CD4-positive, alpha-beta T cell (primary cell): ENCODE data around the gene PIP5K1C. TPM values are rescaled to one million over a fixed set of nuclear protein-coding genes. Genes with fewer than 3 reads are reported as not detected.
A peak's percentile ranks its signal among the peaks of the same experiment; 100 is the strongest.

Source experiments
- ATAC-seq: fragments of 200-7000 bp; cut with Tn5 transposase; one replicate; pipeline ENCODE4 v1.10.0; 2022; ENCODE audit warnings: mild to moderate bottlenecking; ENCODE audit not compliant: poor library complexity
- CTCF ChIA-PET: fragments of 350-600 bp; sonication (Branson Sonifier 250); formaldehyde crosslinking; loops from one replicate; lab custom pipeline; 2021; ENCODE audit warnings: antibody characterized with exemption, inconsistent platforms; lab: Charles Lee
- POLR2A ChIA-PET: fragments of 350-600 bp; sonication (Branson Sonifier 250); formaldehyde crosslinking; loops from one replicate; lab custom pipeline; 2021; ENCODE audit warnings: antibody characterized with exemption, inconsistent platforms; lab: Charles Lee
- DNase-seq, 14 experiments: peaks; one replicate each; pipeline ENCODE4 v3.0.0-alpha.2; 2013 to 2020; ENCODE audit warnings: mixed read lengths in 2 of 14
- H3K27ac ChIP-seq, 2 donors: one replicate each; pipeline versions ENCODE4 v1.5.1 to v1.7.0; 2013; ENCODE audit warnings: low read length in 2 of 2, low read depth in 1 of 2, mild to moderate bottlenecking in 1 of 2
- H3K27me3 ChIP-seq, 2 experiments: 1 replicate in 1 of 2; 2 replicates in 1 of 2; pipeline versions ENCODE4 v1.6.1 to v1.7.0; 2013; ENCODE audit warnings: low read length in 2 of 2, control low read depth in 1 of 2, mild to moderate bottlenecking in 1 of 2, moderate library complexity in 1 of 2; ENCODE audit not compliant: insufficient read depth in 2 of 2, control insufficient read depth in 1 of 2
- H3K36me3 ChIP-seq: one replicate; pipeline ENCODE4 v1.6.1; 2013; ENCODE audit warnings: low read length, control low read depth; ENCODE audit not compliant: insufficient read depth
- H3K4me1 ChIP-seq: one replicate; pipeline ENCODE4 v1.6.1; 2013; ENCODE audit warnings: low read length, control low read depth; ENCODE audit not compliant: insufficient read depth
- H3K4me3 ChIP-seq: one replicate; pipeline ENCODE4 v1.5.1; 2013; ENCODE audit warnings: mild to moderate bottlenecking, low read length, moderate library complexity
- H3K9me3 ChIP-seq, 2 experiments: 1 replicate in 1 of 2; 2 replicates in 1 of 2; pipeline versions ENCODE4 v1.6.1 to v1.7.0; 2013; ENCODE audit warnings: low read length in 2 of 2, mild to moderate bottlenecking in 2 of 2, control low read depth in 1 of 2, moderate library complexity in 1 of 2; ENCODE audit not compliant: control insufficient read depth in 1 of 2, insufficient read depth in 1 of 2
- H3K27ac Mint-ChIP-seq: one replicate; pipeline ENCODE4 v1.8.0; 2020; ENCODE audit warnings: mixed read lengths
- H3K27me3 Mint-ChIP-seq: one replicate; pipeline ENCODE4 v1.8.0; 2021; ENCODE audit warnings: mixed read lengths
- H3K36me3 Mint-ChIP-seq: one replicate; pipeline ENCODE4 v1.8.0; 2021; ENCODE audit warnings: low read depth, mixed read lengths
- H3K4me1 Mint-ChIP-seq: one replicate; pipeline ENCODE4 v1.8.0; 2021; ENCODE audit warnings: low read depth, mixed read lengths
- H3K4me3 Mint-ChIP-seq: one replicate; pipeline ENCODE4 v1.8.0; 2020; ENCODE audit warnings: mild to moderate bottlenecking, mixed read lengths
- H3K9me3 Mint-ChIP-seq: one replicate; pipeline ENCODE4 v1.8.0; 2020; ENCODE audit warnings: mixed read lengths
- CTCF ChIP-seq: fragments of 200-600 bp; IDR thresholded peaks from one replicate; pipeline ENCODE4 v1.8.0; 2022; ENCODE audit warnings: antibody characterized with exemption, mild to moderate bottlenecking
- intact Hi-C, 2 experiments: fragments of 100-400 bp; cut with DNase I in 1 of 2; cut with micrococcal nuclease in 1 of 2; formaldehyde crosslinking; loops; one replicate each; pipeline versions ENCODE4 v1.15.1 to v1.9.0; 2023 to 2025; cut with DNase I, micrococcal nuclease
- total RNA-seq, 174 experiments: library from RNA in 2 of 174; stranded (reverse) in 2 of 174; gene quantifications; one replicate each; pipeline ENCODE4 v1.2.3 and lab custom pipeline; 2021 to 2026

PIP5K1C gene
- total RNA-seq, 2 experiments from 2014 or later: 14.7 to 15.5 TPM

GRCh38 chr19:3623716-3624115 is 76.6 kb downstream of the PIP5K1C start:
- Mint-ChIP-seq H3K4me1 (peaks cover 21% of the 10 kb centered on the region), H3K9me3 (no peaks in the 10 kb centered on the region), H3K4me3 (peak overlapping the region; percentile 42), H3K27me3 (no peaks in the 10 kb centered on the region), H3K36me3 (peaks cover 27% of the 10 kb centered on the region), H3K27ac (no peak overlapping the region)
- ChIA-PET CTCF (no interaction called here), POLR2A (no interaction called here)
- ATAC-seq: no peak
- peaks cover 35% of the 10 kb centered on the region for H3K4me1 ChIP-seq
- no peak for TF ChIP-seq CTCF
- H3K27ac ChIP-seq: no peak overlapping the region
- H3K4me3 ChIP-seq: no peak overlapping the region
- H3K9me3 ChIP-seq: no peaks in the 10 kb centered on the region
- DNase-seq: no peak
- no peaks in the 10 kb centered on the region for H3K27me3 ChIP-seq
- intact Hi-C loops: no loop called here
- peaks cover 41% of the 10 kb centered on the region for H3K36me3 ChIP-seq

- Histone ChIP-seq H3K27ac (no peak overlapping the region), H3K4me3 (no peak overlapping the region), H3K36me3 (peaks cover 43% of the 10 kb centered on the region), H3K4me1 (peaks cover 43% of the 10 kb centered on the region), H3K27me3 (no peaks in the 10 kb centered on the region), H3K9me3 (no peaks in the 10 kb centered on the region)
- no peak for TF ChIP-seq CTCF
- intact Hi-C loops: no loop called here
- Mint-ChIP-seq H3K4me1 (peaks cover 27% of the 10 kb centered on the region), H3K4me3 (peak overlapping the region; percentile 45), H3K27me3 (no peaks in the 10 kb centered on the region), H3K9me3 (no peaks in the 10 kb centered on the region), H3K27ac (no peak overlapping the region), H3K36me3 (peaks cover 32% of the 10 kb centered on the region)
- no peak for ATAC-seq
- DNase-seq: no peak
- ChIA-PET CTCF (no interaction called here), POLR2A (interaction anchor here (1.0 kb wide), 1 partner anchor 17 kb away, joined by 3 read pairs; no protein-coding TSS in a partner anchor)
These were observed 78.0 kb downstream of the PIP5K1C start for GRCh38 chr19:3622224-3622623.

GRCh38 chr19:3621689-3622088 is 78.6 kb downstream of the PIP5K1C start:
- no peak for TF ChIP-seq CTCF
- H3K36me3 ChIP-seq: peaks cover 45% of the 10 kb centered on the region
- POLR2A ChIA-PET: no interaction called here

More at GRCh38 chr19:3621689-3622088, 78.6 kb downstream of the PIP5K1C start:
- Histone ChIP-seq H3K4me1 (peaks cover 40% of the 10 kb centered on the region), H3K27ac (no peak overlapping the region), H3K9me3 (no peaks in the 10 kb centered on the region), H3K27me3 (no peaks in the 10 kb centered on the region), H3K4me3 (no peak overlapping the region)
- H3K36me3 Mint-ChIP-seq: peaks cover 32% of the 10 kb centered on the region
- H3K4me1 Mint-ChIP-seq: peaks cover 22% of the 10 kb centered on the region
- CTCF ChIA-PET: no interaction called here
- H3K27ac Mint-ChIP-seq: no peak overlapping the region
- H3K27me3 Mint-ChIP-seq: no peaks in the 10 kb centered on the region
- H3K4me3 Mint-ChIP-seq: no peak overlapping the region
- DNase-seq: no peak
- ATAC-seq: no peak
- intact Hi-C loops: no loop called here
- H3K9me3 Mint-ChIP-seq: no peaks in the 10 kb centered on the region
